H9 (cell line): ENCODE data around the gene DUSP6. TPM values are rescaled to one million over a fixed set of nuclear protein-coding genes. Genes with fewer than 3 reads are reported as not detected.
A peak's percentile ranks its signal among the peaks of the same experiment; 100 is the strongest.

Source experiments
- DNase-seq: peaks from one replicate; pipeline ENCODE4 v3.0.0-alpha.2; 2017
- H2AFZ ChIP-seq: one replicate; pipeline ENCODE4 v1.6.1; 2013; ENCODE audit warnings: mild to moderate bottlenecking, low read length, control low read depth, moderate library complexity
- H2AK5ac ChIP-seq: 2 replicates; pipeline ENCODE4 v1.6.1; 2013; ENCODE audit warnings: low read length, control low read depth, mixed read lengths; ENCODE audit not compliant: insufficient read length
- H2BK120ac ChIP-seq: one replicate; pipeline ENCODE4 v1.6.1; 2013; ENCODE audit warnings: low read depth, mild to moderate bottlenecking, low read length, control low read depth, inconsistent platforms; ENCODE audit not compliant: poor library complexity, severe bottlenecking
- H2BK12ac ChIP-seq: 2 replicates; pipeline ENCODE4 v1.6.1; 2013; ENCODE audit warnings: low read length, control low read depth, mixed read lengths, low read depth; ENCODE audit not compliant: insufficient read length
- H2BK15ac ChIP-seq: 2 replicates; pipeline ENCODE4 v1.6.1; 2013; ENCODE audit warnings: low read depth, low read length, control low read depth
- H2BK20ac ChIP-seq: one replicate; pipeline ENCODE4 v1.6.1; 2013; ENCODE audit warnings: low read depth, mild to moderate bottlenecking, low read length, control low read depth, inconsistent platforms; ENCODE audit not compliant: poor library complexity, severe bottlenecking
- H2BK5ac ChIP-seq: 2 replicates; pipeline ENCODE4 v1.6.1; 2013; ENCODE audit warnings: low read length, control low read depth, mixed read lengths; ENCODE audit not compliant: insufficient read length
- H3K14ac ChIP-seq: 2 replicates; pipeline ENCODE4 v1.6.1; 2013; ENCODE audit warnings: low read length, control low read depth; ENCODE audit not compliant: insufficient read depth
- H3K18ac ChIP-seq: 2 replicates; pipeline ENCODE4 v1.6.1; 2013; ENCODE audit warnings: low read depth, mild to moderate bottlenecking, mixed read lengths, low read length, control low read depth; ENCODE audit not compliant: insufficient read length
- H3K23ac ChIP-seq: 2 replicates; pipeline ENCODE4 v1.6.1; 2013; ENCODE audit warnings: low read length, control low read depth, mixed read lengths, low read depth; ENCODE audit not compliant: insufficient read length
- H3K23me2 ChIP-seq: 2 replicates; pipeline ENCODE4 v1.6.1; 2013; ENCODE audit warnings: low read depth, mild to moderate bottlenecking, mixed read lengths, low read length, control low read depth; ENCODE audit not compliant: insufficient read length, poor library complexity, severe bottlenecking
- H3K27ac ChIP-seq: 2 replicates; pipeline ENCODE4 v1.5.1; 2013; ENCODE audit warnings: low read length, control low read depth, mixed read lengths, low read depth; ENCODE audit not compliant: insufficient read length
- H3K27me3 ChIP-seq: 2 replicates; pipeline ENCODE4 v1.6.1; 2013; ENCODE audit warnings: low read length, control low read depth, inconsistent platforms; ENCODE audit not compliant: insufficient read depth
- H3K4ac ChIP-seq: 2 replicates; pipeline ENCODE4 v1.6.1; 2013; ENCODE audit warnings: low read depth, mild to moderate bottlenecking, control low read depth, inconsistent platforms, low read length, moderate library complexity
- H3K4me1 ChIP-seq: 2 replicates; pipeline ENCODE4 v1.6.1; 2013; ENCODE audit warnings: low read length, control low read depth, inconsistent platforms; ENCODE audit not compliant: insufficient read depth
- H3K4me2 ChIP-seq: 2 replicates; pipeline ENCODE4 v1.6.1; 2013; ENCODE audit warnings: low read length, control low read depth, mixed read lengths; ENCODE audit not compliant: insufficient read length, insufficient read depth
- H3K56ac ChIP-seq: 2 replicates; pipeline ENCODE4 v1.6.1; 2013; ENCODE audit warnings: low read depth, mild to moderate bottlenecking, mixed read lengths, low read length, control low read depth; ENCODE audit not compliant: insufficient read length
- H3K79me1 ChIP-seq: 2 replicates; pipeline ENCODE4 v1.6.1; 2013; ENCODE audit warnings: low read depth, mild to moderate bottlenecking, moderate library complexity, low read length, control low read depth, inconsistent platforms; ENCODE audit not compliant: insufficient read depth, poor library complexity, severe bottlenecking
- H3K79me2 ChIP-seq: 2 replicates; pipeline ENCODE4 v1.6.1; 2013; ENCODE audit warnings: low read length, control low read depth, inconsistent platforms; ENCODE audit not compliant: insufficient read depth
- H3K9ac ChIP-seq: 2 replicates; pipeline ENCODE4 v1.6.1; 2013; ENCODE audit warnings: low read length, control low read depth, mixed read lengths; ENCODE audit not compliant: insufficient read length; ENCODE audit errors: extremely low read depth
- H3K9me3 ChIP-seq: one replicate; pipeline ENCODE4 v1.6.1; 2013; ENCODE audit warnings: low read depth, low read length, inconsistent platforms; ENCODE audit not compliant: control insufficient read depth
- H3T11ph ChIP-seq: one replicate; pipeline ENCODE4 v1.6.1; 2013; ENCODE audit warnings: mild to moderate bottlenecking, low read length, control low read depth, inconsistent platforms
- H4K20me1 ChIP-seq: one replicate; pipeline ENCODE4 v1.6.1; 2013; ENCODE audit not compliant: control insufficient read depth, insufficient read length, insufficient read depth
- H4K5ac ChIP-seq: 2 replicates; pipeline ENCODE4 v1.6.1; 2013; ENCODE audit warnings: low read depth, mild to moderate bottlenecking, mixed read lengths, low read length, control low read depth; ENCODE audit not compliant: insufficient read length
- H4K8ac ChIP-seq: replicated peaks from 2 replicates; pipeline ENCODE4 v1.6.1; 2013; ENCODE audit warnings: low read length, control low read depth, mixed read lengths, low read depth; ENCODE audit not compliant: insufficient read length
- H4K91ac ChIP-seq: 2 replicates; pipeline ENCODE4 v1.6.1; 2013; ENCODE audit warnings: low read depth, mild to moderate bottlenecking, moderate library complexity, mixed read lengths, low read length, control low read depth; ENCODE audit not compliant: insufficient read length
- H3K27ac Mint-ChIP-seq, 3 experiments: 2 replicates in 2 of 3; 3 replicates in 1 of 3; pipeline ENCODE4 v1.8.0; 2020 to 2021; ENCODE audit warnings: mixed read lengths in 3 of 3, mild to moderate bottlenecking in 1 of 3, moderate library complexity in 1 of 3
- H3K27me3 Mint-ChIP-seq: 2 replicates; pipeline ENCODE4 v1.8.0; 2021; ENCODE audit warnings: low read depth, mild to moderate bottlenecking, moderate library complexity, mixed read lengths
- H3K36me3 Mint-ChIP-seq, 3 experiments: 2 replicates in 2 of 3; 3 replicates in 1 of 3; pipeline ENCODE4 v1.8.0; 2020 to 2021; ENCODE audit warnings: low read depth in 3 of 3, mixed read lengths in 3 of 3; ENCODE audit not compliant: insufficient read depth in 1 of 3
- H3K4me1 Mint-ChIP-seq, 2 experiments: 2 replicates each; pipeline ENCODE4 v1.8.0; 2020; ENCODE audit warnings: mixed read lengths in 2 of 2
- H3K4me3 Mint-ChIP-seq, 2 experiments: 2 replicates in 1 of 2; 3 replicates in 1 of 2; pipeline ENCODE4 v1.8.0; 2020 to 2021; ENCODE audit warnings: mild to moderate bottlenecking in 2 of 2, mixed read lengths in 2 of 2, moderate library complexity in 1 of 2
- H3K9me3 Mint-ChIP-seq, 2 experiments: 2 replicates in 1 of 2; 3 replicates in 1 of 2; pipeline ENCODE4 v1.8.0; 2020; ENCODE audit warnings: mild to moderate bottlenecking in 2 of 2, mixed read lengths in 2 of 2, moderate library complexity in 1 of 2
- WGBS: extraction: QIAGEN DNeasy Blood & Tissue Kit; methylation state at CpG from one replicate; pipeline ENCODE4 v1.1.7; 2013; ENCODE audit warnings: missing lambda C conversion rate, low lambda C conversion rate, mixed read lengths; ENCODE audit not compliant: insufficient read length; ENCODE audit errors: extremely low coverage; 5-methylcytosine and 5-hydroxymethylcytosine counted together
- long read RNA-seq: library from polyadenylated mRNA; unstranded; transcript quantifications from one replicate; pipeline ENCODE4 v2.0.0, GENCODE V29; 2020
- total RNA-seq: library from RNA; stranded (reverse); gene quantifications from 2 replicates; pipeline ENCODE4 v1.2.1, GENCODE V29; 2021
- TF ChIP-seq, protein P1 (sequence below): fragments of 200-600 bp; sonication (generic); conservative IDR thresholded peaks from 3 replicates; pipeline ENCODE4 v1.8.0; 2021; ENCODE audit warnings: antibody characterized with exemption, mild to moderate bottlenecking

The DUSP6 gene, protein sequence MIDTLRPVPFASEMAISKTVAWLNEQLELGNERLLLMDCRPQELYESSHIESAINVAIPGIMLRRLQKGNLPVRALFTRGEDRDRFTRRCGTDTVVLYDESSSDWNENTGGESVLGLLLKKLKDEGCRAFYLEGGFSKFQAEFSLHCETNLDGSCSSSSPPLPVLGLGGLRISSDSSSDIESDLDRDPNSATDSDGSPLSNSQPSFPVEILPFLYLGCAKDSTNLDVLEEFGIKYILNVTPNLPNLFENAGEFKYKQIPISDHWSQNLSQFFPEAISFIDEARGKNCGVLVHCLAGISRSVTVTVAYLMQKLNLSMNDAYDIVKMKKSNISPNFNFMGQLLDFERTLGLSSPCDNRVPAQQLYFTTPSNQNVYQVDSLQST
- total RNA-seq, result 35.3 and 39.5 TPM in 2 replicates
- long read RNA-seq, full-length matches to known transcripts, result 135 of 145 reads
- long read RNA-seq, partial matches to known transcripts, result 4 of 145 reads
- long read RNA-seq, other reads (novel, unspliced or antisense), result 6 of 145 reads

DNA sequence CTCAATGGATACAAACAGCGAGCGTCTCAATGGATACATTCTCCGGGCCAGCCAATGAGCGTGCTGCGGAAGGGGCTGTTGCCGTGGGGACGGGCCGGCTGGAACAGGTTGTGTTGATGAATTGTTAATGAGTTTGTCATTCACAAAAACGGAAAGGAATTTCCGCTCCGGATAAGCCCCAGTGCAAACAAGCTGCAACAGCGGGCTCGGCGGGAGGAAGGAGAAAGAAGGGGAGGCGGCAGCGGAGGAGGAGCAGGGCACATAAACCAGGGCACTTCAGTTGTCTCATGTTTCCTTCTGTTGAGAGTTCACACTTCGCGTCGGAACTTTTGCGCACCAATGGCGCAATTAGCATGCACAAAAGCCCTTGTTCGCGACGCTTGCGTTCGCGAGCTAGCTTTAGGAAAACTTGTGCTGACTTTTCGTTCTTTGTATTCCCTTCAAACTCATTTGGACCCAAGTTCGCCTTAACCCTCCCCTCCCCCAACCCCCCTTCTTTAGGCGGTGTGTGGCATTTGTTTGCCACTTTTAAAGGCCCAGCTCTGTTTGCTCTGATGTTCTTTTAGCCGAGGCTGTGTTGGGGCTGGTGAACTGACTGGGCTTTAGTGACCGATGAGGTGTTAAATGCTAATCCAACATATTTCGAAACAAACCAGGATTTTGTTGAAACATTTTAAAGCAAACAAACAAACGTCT, at the start of gene DUSP6:
Gene DUSP6, minus strand, starts transcription at position 10 of the 696 bp plus-strand sequence. CDS start 462 bp downstream, outside the sequence.
- H3K4me2 ChIP-seq, result peak within 1 kb of the TSS; percentile 84
- H3K27me3 ChIP-seq, result peaks cover 11% of the 10 kb centered on the region; the same call in 1 of the 2 replicates
- H3K27me3 Mint-ChIP-seq, result peaks cover 79% of the 10 kb centered on the region
- H3K4me1 Mint-ChIP-seq, result peaks cover 56 to 72% of the 10 kb centered on the region in 2 experiments
- peaks cover 0 to 28% of the 10 kb centered on the region in 2 experiments; a peak in 4 of 5 replicates for H3K9me3 Mint-ChIP-seq
- H3K56ac ChIP-seq, result no peak within 1 kb of the TSS
- H2BK5ac ChIP-seq, result no peak within 1 kb of the TSS
- H2BK120ac ChIP-seq, result no peak within 1 kb of the TSS
- H2AK5ac ChIP-seq, result no peak within 1 kb of the TSS
- H4K20me1 ChIP-seq, result peaks cover 3% of the 10 kb centered on the region
- H3K79me2 ChIP-seq, result peaks cover 24% of the 10 kb centered on the region; the same call in 1 of the 2 replicates
- peak within 1 kb of the TSS; percentile 3 for H3K23ac ChIP-seq
- peak within 1 kb of the TSS; percentile 95 for H3K18ac ChIP-seq
- H3K36me3 Mint-ChIP-seq, result peaks cover 18 to 45% (median 28%) of the 10 kb centered on the region in 3 experiments; a peak in 6 of 7 replicates
- peaks cover 12% of the 10 kb centered on the region; the same call in 1 of the 2 replicates for H3K4me1 ChIP-seq
- no peaks in the 10 kb centered on the region for H3K79me1 ChIP-seq
- H3K4me3 Mint-ChIP-seq, result peak within 1 kb of the TSS; percentile 90 to 100
- no peaks in the 10 kb centered on the region for H3K9me3 ChIP-seq
- no CpG with 5 or more reads among the region's 34 CpGs for WGBS
- peak within 1 kb of the TSS; percentile 94 for H4K5ac ChIP-seq
- no peak within 1 kb of the TSS for H3T11ph ChIP-seq
- H2BK20ac ChIP-seq, result no peak within 1 kb of the TSS
- peak; percentile 99 for DNase-seq
- H3K23me2 ChIP-seq, result peaks cover 21% of the 10 kb centered on the region
- TF ChIP-seq, protein P1, sequence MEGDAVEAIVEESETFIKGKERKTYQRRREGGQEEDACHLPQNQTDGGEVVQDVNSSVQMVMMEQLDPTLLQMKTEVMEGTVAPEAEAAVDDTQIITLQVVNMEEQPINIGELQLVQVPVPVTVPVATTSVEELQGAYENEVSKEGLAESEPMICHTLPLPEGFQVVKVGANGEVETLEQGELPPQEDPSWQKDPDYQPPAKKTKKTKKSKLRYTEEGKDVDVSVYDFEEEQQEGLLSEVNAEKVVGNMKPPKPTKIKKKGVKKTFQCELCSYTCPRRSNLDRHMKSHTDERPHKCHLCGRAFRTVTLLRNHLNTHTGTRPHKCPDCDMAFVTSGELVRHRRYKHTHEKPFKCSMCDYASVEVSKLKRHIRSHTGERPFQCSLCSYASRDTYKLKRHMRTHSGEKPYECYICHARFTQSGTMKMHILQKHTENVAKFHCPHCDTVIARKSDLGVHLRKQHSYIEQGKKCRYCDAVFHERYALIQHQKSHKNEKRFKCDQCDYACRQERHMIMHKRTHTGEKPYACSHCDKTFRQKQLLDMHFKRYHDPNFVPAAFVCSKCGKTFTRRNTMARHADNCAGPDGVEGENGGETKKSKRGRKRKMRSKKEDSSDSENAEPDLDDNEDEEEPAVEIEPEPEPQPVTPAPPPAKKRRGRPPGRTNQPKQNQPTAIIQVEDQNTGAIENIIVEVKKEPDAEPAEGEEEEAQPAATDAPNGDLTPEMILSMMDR, result no peak
- no peak within 1 kb of the TSS; the same call in 1 of the 2 replicates for H3K4ac ChIP-seq
- H3K27ac ChIP-seq, result peak within 1 kb of the TSS; percentile 99
- peak within 1 kb of the TSS; percentile 95 for H3K14ac ChIP-seq
- peak within 1 kb of the TSS; percentile 95 to 99 (median 99) for H3K27ac Mint-ChIP-seq
- no peak within 1 kb of the TSS for H2AFZ ChIP-seq
- H2BK12ac ChIP-seq, result peak within 1 kb of the TSS; percentile 78
- H3K9ac ChIP-seq, result peak within 1 kb of the TSS; percentile 85
- H4K8ac ChIP-seq, result no peak within 1 kb of the TSS
- no peak within 1 kb of the TSS for H2BK15ac ChIP-seq
- peak within 1 kb of the TSS; percentile 39 for H4K91ac ChIP-seq
